NK-92 treated with Interleukin-12 subunit alpha and Interleukin-12 subunit beta, amount 100 ng/mL, for 24 hours (cell line): Measurements from ENCODE around the gene TEPSIN.
"Not testable (repeated sequence)": the region's sequence is repeated elsewhere in the genome, so short reads cannot be mapped to it uniquely, and the experiment has no call there.

Experiments
- DNase-seq: peaks from one replicate; lab custom pipeline; 2025; lab: John Stamatoyannopoulos, UW

Gene TEPSIN

DNA sequence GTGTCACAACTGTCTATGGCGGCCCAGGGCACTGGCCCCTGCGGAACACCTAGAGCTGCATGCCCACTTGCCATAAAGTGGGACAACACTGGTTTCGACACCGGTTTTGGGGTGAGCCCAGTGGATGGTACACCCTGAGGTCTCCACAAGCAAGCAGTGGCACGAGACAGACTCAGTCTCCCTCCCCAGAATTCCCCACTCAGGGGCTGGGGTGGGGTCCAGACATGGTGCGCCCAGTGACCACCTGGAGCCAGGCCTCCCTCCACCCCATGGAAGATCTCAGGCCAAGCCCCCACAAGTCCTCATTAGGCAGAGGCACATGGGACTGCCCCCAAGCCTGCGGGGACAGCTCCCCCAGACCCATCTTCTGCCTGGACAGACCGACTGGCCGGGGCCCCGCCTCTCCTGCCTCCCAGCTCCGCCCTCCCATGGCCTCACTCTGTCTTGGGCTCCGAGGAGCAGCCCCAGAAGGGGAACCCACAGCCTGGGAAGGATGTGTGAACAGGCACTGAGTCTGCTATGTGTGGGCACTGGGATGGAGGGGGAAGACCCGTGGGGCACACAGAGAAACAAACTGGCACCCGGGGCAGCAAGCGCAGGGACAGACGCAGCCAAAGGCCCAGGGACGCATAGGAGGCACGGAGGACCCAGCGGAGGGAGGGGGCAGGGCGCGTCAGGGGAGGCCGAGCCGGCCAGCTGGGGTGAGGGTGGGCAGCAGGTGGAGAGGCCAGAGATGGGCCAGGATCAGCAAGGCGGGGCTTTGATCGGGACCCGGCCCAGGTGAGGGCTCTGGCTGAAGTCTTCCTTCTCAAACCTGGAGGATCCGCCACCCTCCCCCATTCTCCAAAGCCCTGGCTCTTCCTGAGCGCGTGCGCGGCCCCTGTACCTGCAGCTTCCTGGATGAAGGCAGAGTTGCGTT, 2.8 kb downstream of the TEPSIN start:
- no peak for DNase-seq

GRCh38 chr17:81234940-81235821, 3.7 kb downstream of the TEPSIN start:
- no peak for DNase-seq

- DNase-seq, result no peak
Measured at GRCh38 chr17:81234506-81234855, 4.4 kb downstream of the TEPSIN start.

- no peak for DNase-seq
Measured at GRCh38 chr17:81233811-81234505, 4.9 kb downstream of the TEPSIN start.

- DNase-seq, result no peak
Measured at GRCh38 chr17:81233316-81233715, 5.5 kb downstream of the TEPSIN start.

GRCh38 chr17:81232616-81233241, 6.1 kb downstream of the TEPSIN start:
- DNase-seq, result no peak

- DNase-seq, result no peak
Measured at GRCh38 chr17:81231766-81232581, 6.9 kb downstream of the TEPSIN start.

DNA sequence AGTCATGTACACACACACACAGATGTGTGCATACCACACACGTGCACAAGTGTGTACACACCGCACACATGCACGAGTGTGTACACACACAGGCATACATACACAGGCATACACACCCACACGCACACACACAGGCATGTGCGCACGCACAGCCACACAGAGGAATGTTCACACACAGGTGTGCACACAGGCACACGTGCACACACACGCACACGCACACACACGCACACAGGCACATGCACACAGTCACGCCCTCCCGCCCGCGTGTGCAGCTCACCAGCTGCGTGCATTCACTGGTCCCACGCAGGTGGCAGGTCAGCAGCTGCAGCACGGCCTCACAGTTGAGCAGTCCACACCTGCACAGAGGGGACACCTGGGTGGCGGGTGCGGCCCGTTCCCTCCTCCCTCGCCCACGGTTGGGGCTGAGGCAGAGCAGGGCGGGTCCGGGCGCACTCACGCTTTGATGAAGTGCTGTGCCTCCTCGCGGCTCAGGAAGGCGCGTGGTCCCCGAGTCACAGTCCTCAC, 7.7 kb downstream of the TEPSIN start:
- no peak for DNase-seq

- DNase-seq, result no peak
Measured at GRCh38 chr17:81230043-81230820, 8.6 kb downstream of the TEPSIN start.

DNA sequence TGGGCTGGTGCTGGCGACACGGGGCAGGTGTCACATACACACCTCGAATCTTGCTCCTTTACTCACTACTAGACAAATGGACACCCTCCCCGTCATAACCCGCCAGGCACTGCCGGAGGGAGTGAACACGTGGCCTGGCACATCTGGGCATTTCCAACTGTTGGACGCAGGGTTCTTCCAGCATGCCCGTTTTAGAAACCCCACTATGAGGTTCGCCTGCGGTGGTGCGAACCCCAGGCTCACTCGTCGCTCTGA, 9.3 kb downstream of the TEPSIN start:
- no peak for DNase-seq

DNA sequence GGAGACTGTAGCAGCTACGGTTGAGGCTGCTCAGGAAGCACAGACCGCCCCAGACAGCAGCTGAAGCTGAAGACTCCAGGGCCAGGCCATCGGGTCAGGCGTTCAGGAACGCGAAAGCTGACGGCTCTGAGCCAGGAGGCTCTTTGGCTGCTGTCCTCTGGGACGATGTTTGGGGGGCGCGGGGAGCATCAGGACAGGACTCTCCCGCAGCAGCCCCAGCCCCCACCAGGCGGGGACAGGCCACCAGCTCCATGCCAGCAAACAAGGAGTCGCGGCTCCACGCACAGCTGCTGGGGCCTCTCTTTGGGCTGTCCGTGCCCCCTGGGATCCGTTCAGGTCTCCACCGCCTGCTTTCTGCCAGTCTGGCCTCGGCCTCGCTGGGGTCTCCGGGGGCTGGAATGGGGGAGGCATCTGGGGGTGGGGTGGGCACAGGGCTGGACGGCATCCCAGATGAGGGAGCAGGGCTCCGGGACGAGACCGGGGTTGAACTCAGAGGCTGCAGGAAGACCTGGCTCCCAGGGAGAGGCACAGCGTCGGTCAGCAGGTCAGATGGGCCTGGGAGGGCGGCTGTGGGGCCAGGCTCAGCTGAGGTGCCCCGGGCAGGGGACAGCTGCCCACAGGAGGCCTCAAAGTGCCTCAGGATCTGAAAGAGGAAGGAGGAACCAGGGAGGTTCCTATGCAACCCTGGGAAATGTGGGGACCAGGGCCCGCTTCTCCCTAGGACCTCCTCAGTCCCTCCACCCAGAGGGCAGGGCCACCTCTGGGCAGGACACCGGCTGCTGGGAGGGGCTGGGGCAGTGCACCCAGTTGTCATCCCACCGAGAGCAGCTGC, 9.8 kb downstream of the TEPSIN start:
- no peak for DNase-seq

GRCh38 chr17:81228420-81228819, 10.4 kb downstream of the TEPSIN start:
- DNase-seq, result no peak

GRCh38 chr17:81227630-81228029, 11.2 kb downstream of the TEPSIN start:
- DNase-seq, result not testable (repeated sequence)

DNA sequence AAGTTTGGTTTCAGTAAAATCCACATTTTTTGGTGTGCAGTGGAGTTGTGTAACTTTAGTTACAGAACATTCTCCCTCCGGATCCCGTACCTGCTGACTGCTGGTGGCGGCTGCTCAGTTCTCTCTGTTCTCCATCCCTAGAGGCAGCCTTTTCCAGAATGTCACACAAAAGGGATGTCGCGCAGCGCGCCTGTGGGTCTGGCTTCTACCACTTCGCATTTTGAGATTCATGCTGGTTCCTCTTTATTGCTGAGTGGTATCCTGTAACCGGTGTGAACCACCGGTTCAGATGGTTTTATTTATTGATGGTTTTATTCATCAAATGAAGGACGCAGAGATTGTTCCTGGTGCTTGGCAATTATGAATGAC, 15.1 kb downstream of the TEPSIN start:
- DNase-seq, result no peak

DNA sequence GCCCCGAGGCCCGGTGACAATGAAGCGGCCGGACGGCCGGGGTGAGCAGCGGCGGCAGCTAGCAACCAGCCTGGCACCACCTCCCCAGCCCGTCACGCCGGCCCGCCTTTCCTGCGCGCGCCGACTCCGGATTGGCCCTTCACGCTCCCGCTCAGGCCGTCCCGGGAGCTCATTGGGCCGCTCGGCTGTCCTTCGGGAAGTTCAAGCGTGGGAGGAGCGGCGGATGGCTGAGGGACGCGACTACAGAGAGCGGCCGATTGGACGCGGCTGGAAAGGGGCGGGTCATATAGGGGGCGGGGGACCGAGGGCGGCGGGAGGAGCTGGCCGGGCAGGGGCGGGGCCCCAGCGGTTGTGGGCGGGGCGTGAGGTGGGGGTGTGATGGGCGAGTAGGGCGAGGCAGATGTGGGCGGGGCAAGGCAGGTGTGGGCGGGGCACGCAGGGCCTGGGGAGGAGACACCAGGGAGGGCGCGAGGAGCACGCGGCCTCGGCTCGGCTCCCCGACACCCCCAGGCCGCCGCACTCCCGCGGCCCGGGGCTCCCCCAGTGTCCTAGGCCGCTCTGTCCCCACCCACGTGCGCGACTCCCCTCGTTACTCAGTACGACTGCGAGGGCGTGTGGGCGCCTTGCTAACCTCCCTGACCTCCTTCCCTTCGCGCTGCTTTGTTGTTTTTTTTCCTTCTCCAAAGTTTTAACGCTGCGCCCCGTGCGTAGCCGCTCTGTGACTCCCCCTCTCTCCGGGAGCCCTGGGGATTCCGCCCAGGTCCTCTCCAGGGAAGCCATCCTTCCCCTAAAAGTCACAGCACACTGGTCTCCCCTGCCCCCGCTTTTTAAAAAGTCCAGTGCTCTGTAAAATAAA, 15.7 kb downstream of the TEPSIN start, which contains the start of gene CEP131:
TSS of gene CEP131 (minus strand) at position 60 of the 856 bp plus-strand sequence. CDS start 2,909 bp downstream, outside the sequence.
- peak; percentile 96 for DNase-seq

GRCh38 chr17:81222620-81222905, 16.3 kb downstream of the TEPSIN start:
- DNase-seq, result no peak

DNA sequence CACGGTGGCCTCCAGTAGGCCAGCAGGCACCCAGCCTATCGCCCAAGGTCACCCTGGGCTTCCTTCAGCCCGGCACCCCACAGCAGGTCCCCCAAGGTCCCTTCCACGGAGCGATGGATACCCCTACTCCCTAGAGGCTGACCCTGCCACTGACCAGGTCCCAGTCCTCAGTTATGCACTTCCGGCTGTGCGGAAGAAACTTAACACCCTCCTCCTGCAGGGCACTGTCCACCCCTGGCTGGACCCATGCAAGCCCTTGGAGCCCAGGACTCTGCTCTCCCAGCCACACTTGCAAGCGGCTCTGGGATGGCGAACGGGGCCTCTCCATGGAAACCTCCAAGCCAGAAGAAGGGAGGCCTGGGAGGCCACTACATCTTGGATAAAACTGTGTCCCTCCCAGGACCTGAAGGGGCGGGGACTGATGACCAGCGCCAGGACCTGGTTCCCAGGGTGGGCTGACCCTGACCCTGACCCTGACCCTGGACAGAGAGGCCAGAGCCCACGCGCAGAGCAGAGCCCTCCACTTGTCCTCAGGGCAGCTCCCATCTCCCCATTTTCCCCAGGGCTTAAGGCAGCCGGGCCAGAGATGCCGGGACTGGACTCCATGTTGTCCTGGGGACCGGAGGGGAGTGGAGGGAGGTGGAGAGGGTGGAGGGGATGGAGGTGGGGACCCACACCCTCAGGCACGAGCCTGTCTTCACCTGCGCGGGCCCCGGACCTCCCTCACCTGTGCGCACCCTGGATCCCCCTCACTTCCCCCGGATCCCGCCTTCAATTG, 16.8 kb downstream of the TEPSIN start:
- DNase-seq, result no peak

DNA sequence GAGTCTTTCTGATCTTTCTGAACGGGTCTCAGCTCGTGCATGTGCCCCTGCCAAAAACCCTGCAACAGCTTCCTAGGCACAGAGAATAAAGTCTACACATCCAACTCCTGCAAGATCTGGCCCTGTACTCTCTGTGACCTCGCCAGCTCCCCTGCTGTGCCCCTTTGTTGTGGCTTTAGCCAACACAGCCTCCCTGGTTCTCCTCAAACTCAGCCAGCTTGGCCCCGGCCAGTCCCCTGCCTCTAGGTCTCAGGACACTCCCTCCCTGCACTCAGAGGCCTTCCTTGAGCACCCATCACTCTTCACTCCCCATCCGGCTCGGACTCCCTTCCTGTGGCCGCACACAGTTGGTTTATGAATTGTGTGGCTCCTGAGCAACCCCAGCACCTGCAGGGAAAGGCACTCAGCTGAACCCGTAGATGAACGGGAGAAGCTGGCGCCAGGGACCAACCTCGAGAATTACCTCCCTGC, 17.4 kb downstream of the TEPSIN start:
- DNase-seq, result no peak
